DOHH2 (cell line): ENCODE results near the gene CD160.
"Not testable (repeated sequence)": the region's sequence is repeated elsewhere in the genome, so short reads cannot be mapped to it uniquely, and the experiment has no call there.

Experiments
- H3F3A ChIP-seq: fragments of 200-600 bp; sonication (generic), shearing (Covaris generic); 2 replicates; pipeline ENCODE4 v1.6.0; 2016; ENCODE audit warnings: antibody characterized with exemption, mild to moderate bottlenecking; ENCODE audit not compliant: control insufficient read depth, insufficient read depth
- H3K27ac ChIP-seq: fragments of 200-600 bp; sonication (generic); 2 replicates; pipeline ENCODE4 v1.5.1; 2014; ENCODE audit warnings: low read depth, mild to moderate bottlenecking, low read length, moderate library complexity
- H3K27me3 ChIP-seq: fragments of 200-600 bp; sonication (generic); 2 replicates; pipeline ENCODE4 v1.6.1; 2014; ENCODE audit warnings: mild to moderate bottlenecking, low read length, mixed read lengths; ENCODE audit not compliant: control insufficient read depth
- H3K36me3 ChIP-seq: fragments of 200-600 bp; sonication (generic); 2 replicates; pipeline ENCODE4 v1.6.1; 2014; ENCODE audit warnings: mild to moderate bottlenecking, low read length, moderate library complexity, mixed read lengths; ENCODE audit not compliant: control insufficient read depth
- H3K4me1 ChIP-seq: fragments of 200-600 bp; sonication (generic); 2 replicates; pipeline ENCODE4 v1.6.1; 2014; ENCODE audit warnings: mild to moderate bottlenecking, low read length, mixed read lengths; ENCODE audit not compliant: control insufficient read depth
- H3K4me2 ChIP-seq: fragments of 200-600 bp; sonication (generic); 2 replicates; pipeline ENCODE4 v1.6.0; 2014; ENCODE audit warnings: mild to moderate bottlenecking, low read length, moderate library complexity
- H3K4me3 ChIP-seq: fragments of 200-600 bp; sonication (generic); 2 replicates; pipeline ENCODE4 v1.5.1; 2014; ENCODE audit warnings: mild to moderate bottlenecking, low read length, mixed read lengths
- H3K79me2 ChIP-seq: fragments of 200-600 bp; sonication (generic); 2 replicates; pipeline ENCODE4 v1.6.1; 2014; ENCODE audit warnings: mild to moderate bottlenecking, low read length, mixed read lengths; ENCODE audit not compliant: control insufficient read depth
- H3K9me2 ChIP-seq: fragments of 200-600 bp; sonication (generic); replicated peaks from 2 replicates; pipeline ENCODE4 v1.6.1; 2014; ENCODE audit warnings: mild to moderate bottlenecking, low read length, mixed read lengths; ENCODE audit not compliant: control insufficient read depth
- H3K9me3 ChIP-seq: fragments of 200-600 bp; sonication (generic); 2 replicates; pipeline ENCODE4 v1.6.1; 2014; ENCODE audit warnings: antibody characterized with exemption, low read length, mixed read lengths; ENCODE audit not compliant: control insufficient read depth, insufficient read depth
- H4K20me1 ChIP-seq: fragments of 200-600 bp; sonication (generic); 2 replicates; pipeline ENCODE4 v1.6.0; 2014; ENCODE audit warnings: low read depth, mild to moderate bottlenecking, antibody characterized with exemption, low read length, moderate library complexity; ENCODE audit not compliant: control insufficient read depth, insufficient read depth
- CTCF ChIP-seq: fragments of 200-600 bp; sonication (generic); IDR thresholded peaks from one replicate; pipeline ENCODE4 v1.5.1; 2014; ENCODE audit warnings: antibody characterized with exemption, mild to moderate bottlenecking, low read depth, low read length; ENCODE audit not compliant: poor library complexity, severe bottlenecking
- EZH2phosphoT487 ChIP-seq: fragments of 200-600 bp; sonication (generic); IDR thresholded peaks from 2 replicates; pipeline ENCODE4 v1.6.1; 2017; ENCODE audit warnings: borderline replicate concordance, mild to moderate bottlenecking, antibody characterized with exemption, low read length, moderate library complexity, mixed read lengths

The CD160 gene

GRCh38 chr1:145766926-145767325 is 47.6 kb downstream of the CD160 start:
- not testable (repeated sequence) for H4K20me1 ChIP-seq, H3K79me2 ChIP-seq, H3K4me2 ChIP-seq, H3K9me2 ChIP-seq, H3K27me3 ChIP-seq, H3K4me1 ChIP-seq, H3K4me3 ChIP-seq, H3K9me3 ChIP-seq, H3K27ac ChIP-seq, H3F3A ChIP-seq
- peaks cover 33% of the 10 kb centered on the region for H3K36me3 ChIP-seq

- H3K9me2 ChIP-seq, H3K27me3 ChIP-seq, H3F3A ChIP-seq, H3K4me1 ChIP-seq, H3K27ac ChIP-seq, H3K4me3 ChIP-seq, H3K4me2 ChIP-seq, H3K9me3 ChIP-seq, H4K20me1 ChIP-seq, H3K79me2 ChIP-seq: not testable (repeated sequence)
- peaks cover 29% of the 10 kb centered on the region for H3K36me3 ChIP-seq
These were observed 48.7 kb downstream of the CD160 start for GRCh38 chr1:145768004-145768403.

GRCh38 chr1:145771056-145771455 is 51.8 kb downstream of the CD160 start:
- Histone ChIP-seq H3K36me3 (peaks cover 26% of the 10 kb centered on the region), H4K20me1 (no peaks in the 10 kb centered on the region), H3K4me3 (no peak overlapping the region), H3K4me2 (no peak overlapping the region), H3K27me3 (no peaks in the 10 kb centered on the region), H3K79me2 (no peaks in the 10 kb centered on the region), H3F3A (peaks cover 8% of the 10 kb centered on the region), H3K4me1 (no peaks in the 10 kb centered on the region), H3K9me3 (no peaks in the 10 kb centered on the region), H3K9me2 (no peaks in the 10 kb centered on the region), H3K27ac (no peak overlapping the region)
- TF ChIP-seq CTCF (no peak), EZH2phosphoT487 (no peak)

GRCh38 chr1:145773423-145773822 is 54.1 kb downstream of the CD160 start:
- peaks cover 8% of the 10 kb centered on the region for H3F3A ChIP-seq
- H3K9me2 ChIP-seq, result no peaks in the 10 kb centered on the region
- H3K4me2 ChIP-seq, result no peak overlapping the region
- H3K4me1 ChIP-seq, result no peaks in the 10 kb centered on the region
- H3K27me3 ChIP-seq, result no peaks in the 10 kb centered on the region
- H3K36me3 ChIP-seq, result peaks cover 24% of the 10 kb centered on the region
- no peaks in the 10 kb centered on the region for H4K20me1 ChIP-seq
- H3K9me3 ChIP-seq, result no peaks in the 10 kb centered on the region
- no peak for TF ChIP-seq EZH2phosphoT487
- no peak for TF ChIP-seq CTCF
- H3K4me3 ChIP-seq, result no peak overlapping the region
- H3K79me2 ChIP-seq, result no peaks in the 10 kb centered on the region
- no peak overlapping the region for H3K27ac ChIP-seq
